ENCODE measurements around the gene BCAR3. TPM values are rescaled to one million over a fixed set of nuclear protein-coding genes. Genes with fewer than 3 reads are reported as not detected.
A peak's percentile ranks its signal among the peaks of the same experiment; 100 is the strongest.

Gene BCAR3
- total RNA-seq, 4 donors from 2014 or later: 17.1 to 25.0 (median 22.9) TPM

- DNase-seq (no peak), ATAC-seq (no peak)
- in situ Hi-C loops (cut with MboI; ENCODE audit: low sequenced_read_pairs in 4 of 4): loop anchor here in 3 of 4 donors (10.0 kb wide), 1 partner anchor 173 kb away; the partner anchor contains the start of gene FNBP1L (in 3 of the 3)
- Histone ChIP-seq H3K4me1 (peaks cover 40 to 49% of the 10 kb centered on the region in 2 donors), H3K27ac (peak overlapping the region; percentile 84 to 90 (median 87)), H3K27me3 (no peaks in the 10 kb centered on the region), H3K36me3 (no peaks in the 10 kb centered on the region), H3K9me3 (no peaks in the 10 kb centered on the region), H3K4me3 (no peak overlapping the region)
- TF ChIP-seq, protein P1, sequence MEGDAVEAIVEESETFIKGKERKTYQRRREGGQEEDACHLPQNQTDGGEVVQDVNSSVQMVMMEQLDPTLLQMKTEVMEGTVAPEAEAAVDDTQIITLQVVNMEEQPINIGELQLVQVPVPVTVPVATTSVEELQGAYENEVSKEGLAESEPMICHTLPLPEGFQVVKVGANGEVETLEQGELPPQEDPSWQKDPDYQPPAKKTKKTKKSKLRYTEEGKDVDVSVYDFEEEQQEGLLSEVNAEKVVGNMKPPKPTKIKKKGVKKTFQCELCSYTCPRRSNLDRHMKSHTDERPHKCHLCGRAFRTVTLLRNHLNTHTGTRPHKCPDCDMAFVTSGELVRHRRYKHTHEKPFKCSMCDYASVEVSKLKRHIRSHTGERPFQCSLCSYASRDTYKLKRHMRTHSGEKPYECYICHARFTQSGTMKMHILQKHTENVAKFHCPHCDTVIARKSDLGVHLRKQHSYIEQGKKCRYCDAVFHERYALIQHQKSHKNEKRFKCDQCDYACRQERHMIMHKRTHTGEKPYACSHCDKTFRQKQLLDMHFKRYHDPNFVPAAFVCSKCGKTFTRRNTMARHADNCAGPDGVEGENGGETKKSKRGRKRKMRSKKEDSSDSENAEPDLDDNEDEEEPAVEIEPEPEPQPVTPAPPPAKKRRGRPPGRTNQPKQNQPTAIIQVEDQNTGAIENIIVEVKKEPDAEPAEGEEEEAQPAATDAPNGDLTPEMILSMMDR (IDR thresholded peaks at IDR 0.05 in 4 of 5, conservative IDR thresholded peaks at IDR 0.05 in 1 of 5): no peak
- TF ChIP-seq POLR2A (IDR thresholded peaks at IDR 0.05): no peak
- intact Hi-C loops (cut with DNase I; ENCODE audit: low total_unique reads): loop anchor here (5.0 kb wide), 1 partner anchor 271 kb away; the partner anchor contains the start of gene DR1
Observed at GRCh38 chr1:93617670-93618499, 63.8 kb downstream of the BCAR3 start.

DNA sequence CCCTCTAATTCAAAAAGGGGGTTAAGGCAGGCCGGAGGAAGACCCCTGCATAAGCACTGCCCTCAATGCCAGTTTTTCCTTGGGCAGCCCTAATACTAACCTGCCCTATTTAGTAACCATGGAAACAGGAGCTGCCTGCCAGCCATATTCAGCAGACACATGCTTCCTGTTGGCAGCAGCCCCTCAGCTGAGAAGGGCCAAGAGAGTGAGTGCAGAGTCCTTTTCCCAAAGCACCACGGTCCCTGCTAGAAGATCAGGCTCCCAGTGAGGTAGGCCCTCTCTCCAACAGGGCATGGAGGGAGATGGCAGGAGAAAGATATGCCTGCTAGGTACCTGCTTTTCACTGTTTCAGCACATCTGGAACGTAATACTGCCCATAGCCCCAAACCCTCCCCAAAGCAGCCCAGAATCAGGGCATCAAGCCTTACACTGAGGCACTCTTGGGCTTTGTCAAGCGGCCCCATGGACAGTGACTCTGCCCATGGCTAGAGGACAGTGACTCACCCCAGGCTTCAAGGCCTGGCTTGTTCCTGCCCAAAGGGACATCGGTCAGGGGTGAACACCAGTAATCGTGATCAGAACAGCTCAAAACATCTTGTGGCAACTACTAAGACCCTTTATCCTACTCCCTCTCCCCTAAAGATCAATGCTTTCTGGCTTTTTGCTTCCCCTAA, 64.5 kb downstream of the BCAR3 start:
- peak; percentile 25 to 28 for ATAC-seq
- no peak for TF ChIP-seq POLR2A (IDR thresholded peaks at IDR 0.05)
- TF ChIP-seq, protein P1 (IDR thresholded peaks at IDR 0.05 in 4 of 5, conservative IDR thresholded peaks at IDR 0.05 in 1 of 5): no peak
- peak in 1 of 2 donors; percentile 56 for DNase-seq
- Histone ChIP-seq H3K27me3 (no peaks in the 10 kb centered on the region), H3K4me3 (no peak overlapping the region), H3K27ac (peak overlapping the region; percentile 84 to 90 (median 87)), H3K36me3 (no peaks in the 10 kb centered on the region), H3K4me1 (peaks cover 47 to 56% of the 10 kb centered on the region in 2 donors), H3K9me3 (no peaks in the 10 kb centered on the region)
- in situ Hi-C loops (cut with MboI; ENCODE audit: low sequenced_read_pairs in 4 of 4): loop anchor here in 3 of 4 donors (10.0 kb wide), 1 partner anchor 172 kb away; the partner anchor contains the start of gene FNBP1L (in 3 of the 3)
- intact Hi-C loops (cut with DNase I; ENCODE audit: low total_unique reads): loop anchor here (5.0 kb wide), 1 partner anchor 270 kb away; the partner anchor contains the start of gene DR1

- DNase-seq: no peak
- peak overlapping the region; percentile 84 to 90 (median 87) for H3K27ac ChIP-seq
- intact Hi-C loops (cut with DNase I; ENCODE audit: low total_unique reads): loop anchor here (5.0 kb wide), 1 partner anchor 269 kb away; the partner anchor contains the start of gene DR1
- H3K27me3 ChIP-seq: no peaks in the 10 kb centered on the region
- H3K9me3 ChIP-seq: no peaks in the 10 kb centered on the region
- H3K36me3 ChIP-seq: no peaks in the 10 kb centered on the region
- peaks cover 54 to 63% of the 10 kb centered on the region in 2 donors for H3K4me1 ChIP-seq
- H3K4me3 ChIP-seq: no peak overlapping the region
- in situ Hi-C loops (cut with MboI; ENCODE audit: low sequenced_read_pairs in 4 of 4): loop anchor here in 3 of 4 donors (10.0 kb wide), 1 partner anchor 172 kb away; the partner anchor contains the start of gene FNBP1L (in 3 of the 3)
- TF ChIP-seq POLR2A (IDR thresholded peaks at IDR 0.05): peak in 1 of 2 donors; percentile 47
- TF ChIP-seq, protein P1 (IDR thresholded peaks at IDR 0.05 in 4 of 5, conservative IDR thresholded peaks at IDR 0.05 in 1 of 5): no peak
- peak; percentile 32 to 34 for ATAC-seq
Observed at GRCh38 chr1:93616221-93616995, 65.2 kb downstream of the BCAR3 start.

GRCh38 chr1:93615582-93616150, 66.0 kb downstream of the BCAR3 start:
- ATAC-seq (no peak), DNase-seq (no peak)
- peaks cover 58 to 71% of the 10 kb centered on the region in 2 donors for H3K4me1 ChIP-seq
- H3K27ac ChIP-seq: peak overlapping the region; percentile 84 to 90 (median 87)
- no peak overlapping the region for H3K4me3 ChIP-seq
- in situ Hi-C loops (cut with MboI; ENCODE audit: low sequenced_read_pairs in 4 of 4) (loop anchor here in 3 of 4 donors (10.0 kb wide), 1 partner anchor 171 kb away; the partner anchor contains the start of gene FNBP1L (in 3 of the 3)), intact Hi-C loops (cut with DNase I; ENCODE audit: low total_unique reads) (loop anchor here (5.0 kb wide), 1 partner anchor 268 kb away; the partner anchor contains the start of gene DR1)
- no peaks in the 10 kb centered on the region for H3K36me3 ChIP-seq
- H3K27me3 ChIP-seq: no peaks in the 10 kb centered on the region
- TF ChIP-seq POLR2A (IDR thresholded peaks at IDR 0.05): no peak
- TF ChIP-seq, protein P1 (IDR thresholded peaks at IDR 0.05 in 4 of 5, conservative IDR thresholded peaks at IDR 0.05 in 1 of 5): no peak
- no peaks in the 10 kb centered on the region for H3K9me3 ChIP-seq

Measured in gastrocnemius medialis (tissue), 4 donors.